Measurements from ENCODE around the gene LPP. TPM values are rescaled to one million over a fixed set of nuclear protein-coding genes. Genes with fewer than 3 reads are reported as not detected.

Gene LPP
- total and polyA plus RNA-seq, 2 of the 13 experiments (the other 11 are each of a cell fraction or from before 2014, with no cell fraction given), result 19.2 to 29.9 TPM

- no peak overlapping the region for H3K4me3 ChIP-seq (replicated peaks in 1 of 3; ENCODE audit: insufficient read depth in 1 of 3, low read depth in 2 of 3, low read length in 3 of 3)
- FAIRE-seq (no peak), ATAC-seq (no peak), DNase-seq (ENCODE audit: low spot score) (no peak)
- H3K9ac ChIP-seq (ENCODE audit: insufficient read depth, low read depth, low read length), result no peak overlapping the region
- no peak for TF ChIP-seq ZNF570 (CRISPR knock-in tag; IDR thresholded peaks at IDR 0.05; ENCODE audit: borderline replicate concordance)
- no peaks in the 10 kb centered on the region for H3K27me3 ChIP-seq (ENCODE audit: control insufficient read depth in 1 of 2, insufficient read depth in 2 of 2, low read length in 2 of 2)
- WGBS (ENCODE audit: low lambda C conversion rate), result 98% methylated on average over 7 of the region's 7 CpGs
- H3K79me2 ChIP-seq (ENCODE audit: insufficient read depth, low read length), result peaks cover 38% of the 10 kb centered on the region
- POLR2A ChIA-PET, result no interaction called here
- H3K36me3 ChIP-seq (replicated peaks in 1 of 2; ENCODE audit: control insufficient read depth in 1 of 2, insufficient read depth in 2 of 2, low read length in 2 of 2), result peaks cover 2 to 13% of the 10 kb centered on the region in 2 experiments; a peak in 2 of 5 replicates
- intact Hi-C loops (cut with micrococcal nuclease; ENCODE audit: unreplicated experiment) (no loop called here), in situ Hi-C loops (cut with HindIII; ENCODE audit: extremely low pct_ligation_motif_present, low pct_unique_long_range_greater_than_20kb) (no loop called here)
- H4K20me1 ChIP-seq (ENCODE audit: insufficient read depth, low read length), result no peaks in the 10 kb centered on the region; the same call in 1 of the 2 replicates
- no peak overlapping the region for H3K4me2 ChIP-seq (ENCODE audit: low read depth, low read length)
- H3K27ac ChIP-seq (ENCODE audit: extremely low read length, insufficient read depth, low read length), result no peak overlapping the region
- CTCF ChIA-PET (ENCODE audit: low intra/inter-chr PET ratio, low total read pairs), result no interaction called here
- BruUV-seq (replicated peaks), result no TSS peak
- H3K4me1 ChIP-seq (ENCODE audit: insufficient read depth, low read length), result peaks cover 28% of the 10 kb centered on the region
- H3K9me3 ChIP-seq (ENCODE audit: low read length), result no peaks in the 10 kb centered on the region
- H2AFZ ChIP-seq (ENCODE audit: low read length), result no peak overlapping the region
Observed at GRCh38 chr3:188229177-188229576, 75.2 kb downstream of the LPP start.

- no TSS peak for BruUV-seq (replicated peaks)
- CTCF ChIA-PET (ENCODE audit: low intra/inter-chr PET ratio, low total read pairs), result no interaction called here
- H3K36me3 ChIP-seq (replicated peaks in 1 of 2; ENCODE audit: control insufficient read depth in 1 of 2, insufficient read depth in 2 of 2, low read length in 2 of 2), result peaks cover 2 to 13% of the 10 kb centered on the region in 2 experiments; a peak in 2 of 5 replicates
- H3K4me3 ChIP-seq (replicated peaks in 1 of 3; ENCODE audit: insufficient read depth in 1 of 3, low read depth in 2 of 3, low read length in 3 of 3), result no peak overlapping the region
- no peak overlapping the region for H2AFZ ChIP-seq (ENCODE audit: low read length)
- peak; percentile 96 for ATAC-seq
- WGBS (ENCODE audit: low lambda C conversion rate), result 57% methylated on average over 2 of the region's 2 CpGs
- POLR2A ChIA-PET, result no interaction called here
- in situ Hi-C loops (cut with HindIII; ENCODE audit: extremely low pct_ligation_motif_present, low pct_unique_long_range_greater_than_20kb), result no loop called here
- no peaks in the 10 kb centered on the region; the same call in 1 of the 2 replicates for H4K20me1 ChIP-seq (ENCODE audit: insufficient read depth, low read length)
- DNase-seq (ENCODE audit: low spot score), result peak; percentile 55
- FAIRE-seq, result peak; percentile 23
- H3K27me3 ChIP-seq (ENCODE audit: control insufficient read depth in 1 of 2, insufficient read depth in 2 of 2, low read length in 2 of 2), result no peaks in the 10 kb centered on the region
- H3K79me2 ChIP-seq (ENCODE audit: insufficient read depth, low read length), result peaks cover 37% of the 10 kb centered on the region
- H3K4me1 ChIP-seq (ENCODE audit: insufficient read depth, low read length), result peaks cover 33% of the 10 kb centered on the region
- H3K4me2 ChIP-seq (ENCODE audit: low read depth, low read length), result no peak overlapping the region
- H3K9ac ChIP-seq (ENCODE audit: insufficient read depth, low read depth, low read length), result no peak overlapping the region
- intact Hi-C loops (cut with micrococcal nuclease; ENCODE audit: unreplicated experiment), result no loop called here
- no peak overlapping the region for H3K27ac ChIP-seq (ENCODE audit: extremely low read length, insufficient read depth, low read length)
- no peaks in the 10 kb centered on the region for H3K9me3 ChIP-seq (ENCODE audit: low read length)
- TF ChIP-seq MLXIP (CRISPR knock-in tag; IDR thresholded peaks at IDR 0.05; ENCODE audit: borderline replicate concordance) (no peak), SMARCC2 (IDR thresholded peaks at IDR 0.05) (no peak), EP300 (IDR thresholded peaks at IDR 0.05; ENCODE audit: low read depth in 2 of 2, low read length in 2 of 2) (peak in 1 of 2 experiments; percentile 40; a peak in 1 of 4 replicates), EP300 (CRISPR knock-in tag; IDR thresholded peaks at IDR 0.05; ENCODE audit: borderline replicate concordance) (no peak), ZNF761 (CRISPR knock-in tag; conservative IDR thresholded peaks at IDR 0.05) (no peak)
- TF ChIP-seq, protein P1, sequence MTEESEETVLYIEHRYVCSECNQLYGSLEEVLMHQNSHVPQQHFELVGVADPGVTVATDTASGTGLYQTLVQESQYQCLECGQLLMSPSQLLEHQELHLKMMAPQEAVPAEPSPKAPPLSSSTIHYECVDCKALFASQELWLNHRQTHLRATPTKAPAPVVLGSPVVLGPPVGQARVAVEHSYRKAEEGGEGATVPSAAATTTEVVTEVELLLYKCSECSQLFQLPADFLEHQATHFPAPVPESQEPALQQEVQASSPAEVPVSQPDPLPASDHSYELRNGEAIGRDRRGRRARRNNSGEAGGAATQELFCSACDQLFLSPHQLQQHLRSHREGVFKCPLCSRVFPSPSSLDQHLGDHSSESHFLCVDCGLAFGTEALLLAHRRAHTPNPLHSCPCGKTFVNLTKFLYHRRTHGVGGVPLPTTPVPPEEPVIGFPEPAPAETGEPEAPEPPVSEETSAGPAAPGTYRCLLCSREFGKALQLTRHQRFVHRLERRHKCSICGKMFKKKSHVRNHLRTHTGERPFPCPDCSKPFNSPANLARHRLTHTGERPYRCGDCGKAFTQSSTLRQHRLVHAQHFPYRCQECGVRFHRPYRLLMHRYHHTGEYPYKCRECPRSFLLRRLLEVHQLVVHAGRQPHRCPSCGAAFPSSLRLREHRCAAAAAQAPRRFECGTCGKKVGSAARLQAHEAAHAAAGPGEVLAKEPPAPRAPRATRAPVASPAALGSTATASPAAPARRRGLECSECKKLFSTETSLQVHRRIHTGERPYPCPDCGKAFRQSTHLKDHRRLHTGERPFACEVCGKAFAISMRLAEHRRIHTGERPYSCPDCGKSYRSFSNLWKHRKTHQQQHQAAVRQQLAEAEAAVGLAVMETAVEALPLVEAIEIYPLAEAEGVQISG (CRISPR knock-in tag; IDR thresholded peaks at IDR 0.05), result peak; percentile 74
- TF ChIP-seq, protein P2, sequence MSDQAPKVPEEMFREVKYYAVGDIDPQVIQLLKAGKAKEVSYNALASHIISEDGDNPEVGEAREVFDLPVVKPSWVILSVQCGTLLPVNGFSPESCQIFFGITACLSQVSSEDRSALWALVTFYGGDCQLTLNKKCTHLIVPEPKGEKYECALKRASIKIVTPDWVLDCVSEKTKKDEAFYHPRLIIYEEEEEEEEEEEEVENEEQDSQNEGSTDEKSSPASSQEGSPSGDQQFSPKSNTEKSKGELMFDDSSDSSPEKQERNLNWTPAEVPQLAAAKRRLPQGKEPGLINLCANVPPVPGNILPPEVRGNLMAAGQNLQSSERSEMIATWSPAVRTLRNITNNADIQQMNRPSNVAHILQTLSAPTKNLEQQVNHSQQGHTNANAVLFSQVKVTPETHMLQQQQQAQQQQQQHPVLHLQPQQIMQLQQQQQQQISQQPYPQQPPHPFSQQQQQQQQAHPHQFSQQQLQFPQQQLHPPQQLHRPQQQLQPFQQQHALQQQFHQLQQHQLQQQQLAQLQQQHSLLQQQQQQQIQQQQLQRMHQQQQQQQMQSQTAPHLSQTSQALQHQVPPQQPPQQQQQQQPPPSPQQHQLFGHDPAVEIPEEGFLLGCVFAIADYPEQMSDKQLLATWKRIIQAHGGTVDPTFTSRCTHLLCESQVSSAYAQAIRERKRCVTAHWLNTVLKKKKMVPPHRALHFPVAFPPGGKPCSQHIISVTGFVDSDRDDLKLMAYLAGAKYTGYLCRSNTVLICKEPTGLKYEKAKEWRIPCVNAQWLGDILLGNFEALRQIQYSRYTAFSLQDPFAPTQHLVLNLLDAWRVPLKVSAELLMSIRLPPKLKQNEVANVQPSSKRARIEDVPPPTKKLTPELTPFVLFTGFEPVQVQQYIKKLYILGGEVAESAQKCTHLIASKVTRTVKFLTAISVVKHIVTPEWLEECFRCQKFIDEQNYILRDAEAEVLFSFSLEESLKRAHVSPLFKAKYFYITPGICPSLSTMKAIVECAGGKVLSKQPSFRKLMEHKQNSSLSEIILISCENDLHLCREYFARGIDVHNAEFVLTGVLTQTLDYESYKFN (CRISPR knock-in tag; conservative IDR thresholded peaks at IDR 0.05), result peak; percentile 55; the same call in 1 of the 2 replicates
Observed at GRCh38 chr3:188229726-188230125, 75.8 kb downstream of the LPP start.
